ENCODE results near the gene FBXL7.

GRCh38 chr5:15496886-15497285 lies 3.1 kb upstream of the FBXL7 start:
- TF ChIP-seq POLR2A (IDR thresholded peaks at IDR 0.05; ENCODE audit: low read depth, low read length): no peak
- TF ChIP-seq, protein P1, sequence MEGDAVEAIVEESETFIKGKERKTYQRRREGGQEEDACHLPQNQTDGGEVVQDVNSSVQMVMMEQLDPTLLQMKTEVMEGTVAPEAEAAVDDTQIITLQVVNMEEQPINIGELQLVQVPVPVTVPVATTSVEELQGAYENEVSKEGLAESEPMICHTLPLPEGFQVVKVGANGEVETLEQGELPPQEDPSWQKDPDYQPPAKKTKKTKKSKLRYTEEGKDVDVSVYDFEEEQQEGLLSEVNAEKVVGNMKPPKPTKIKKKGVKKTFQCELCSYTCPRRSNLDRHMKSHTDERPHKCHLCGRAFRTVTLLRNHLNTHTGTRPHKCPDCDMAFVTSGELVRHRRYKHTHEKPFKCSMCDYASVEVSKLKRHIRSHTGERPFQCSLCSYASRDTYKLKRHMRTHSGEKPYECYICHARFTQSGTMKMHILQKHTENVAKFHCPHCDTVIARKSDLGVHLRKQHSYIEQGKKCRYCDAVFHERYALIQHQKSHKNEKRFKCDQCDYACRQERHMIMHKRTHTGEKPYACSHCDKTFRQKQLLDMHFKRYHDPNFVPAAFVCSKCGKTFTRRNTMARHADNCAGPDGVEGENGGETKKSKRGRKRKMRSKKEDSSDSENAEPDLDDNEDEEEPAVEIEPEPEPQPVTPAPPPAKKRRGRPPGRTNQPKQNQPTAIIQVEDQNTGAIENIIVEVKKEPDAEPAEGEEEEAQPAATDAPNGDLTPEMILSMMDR (IDR thresholded peaks at IDR 0.05; ENCODE audit: extremely low read depth in 1 of 2, insufficient read depth in 1 of 2, low read depth in 1 of 2, low read length in 2 of 2): no peak
- TF ChIP-seq, protein P2, sequence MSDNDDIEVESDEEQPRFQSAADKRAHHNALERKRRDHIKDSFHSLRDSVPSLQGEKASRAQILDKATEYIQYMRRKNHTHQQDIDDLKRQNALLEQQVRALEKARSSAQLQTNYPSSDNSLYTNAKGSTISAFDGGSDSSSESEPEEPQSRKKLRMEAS (IDR thresholded peaks at IDR 0.05; ENCODE audit: insufficient read depth, insufficient read length): no peak
- TF ChIP-seq GATA2 (IDR thresholded peaks at IDR 0.05; ENCODE audit: insufficient read depth, insufficient read length, low read depth, low read length): no peak
- no peak for TF ChIP-seq EZH2 (IDR thresholded peaks at IDR 0.05; ENCODE audit: borderline replicate concordance, low read depth, low read length, severe bottlenecking)
- TF ChIP-seq POLR2AphosphoS5 (IDR thresholded peaks at IDR 0.05; ENCODE audit: insufficient read depth, low read depth, low read length): peak; percentile 34
- TF ChIP-seq FOS (IDR thresholded peaks at IDR 0.05; ENCODE audit: borderline replicate concordance, insufficient read depth, low read length): peak; percentile 60
- TF ChIP-seq MYC (IDR thresholded peaks at IDR 0.05; ENCODE audit: low read depth, low read length): no peak

Measured in endothelial cell of umbilical vein (primary cell).